A673 (cell line): ENCODE measurements around the gene ZSCAN18.

ENCODE experiments used
- EZH2 ChIP-seq: fragments of 200-600 bp; sonication (generic); IDR thresholded peaks from 2 replicates; pipeline ENCODE4 v1.6.1; 2017; ENCODE audit warnings: borderline replicate concordance, low read depth, mild to moderate bottlenecking, mixed read lengths, antibody characterized with exemption, low read length; ENCODE audit not compliant: poor library complexity, severe bottlenecking
- TF ChIP-seq, protein P1 (sequence below): fragments of 300-800, 200-600 bp; sonication (generic); conservative IDR thresholded peaks from 2 replicates; pipeline ENCODE4 v1.5.1; 2017; ENCODE audit warnings: low read depth, mild to moderate bottlenecking, antibody characterized with exemption, low read length, moderate library complexity, mixed read lengths

- TF ChIP-seq, protein P1, sequence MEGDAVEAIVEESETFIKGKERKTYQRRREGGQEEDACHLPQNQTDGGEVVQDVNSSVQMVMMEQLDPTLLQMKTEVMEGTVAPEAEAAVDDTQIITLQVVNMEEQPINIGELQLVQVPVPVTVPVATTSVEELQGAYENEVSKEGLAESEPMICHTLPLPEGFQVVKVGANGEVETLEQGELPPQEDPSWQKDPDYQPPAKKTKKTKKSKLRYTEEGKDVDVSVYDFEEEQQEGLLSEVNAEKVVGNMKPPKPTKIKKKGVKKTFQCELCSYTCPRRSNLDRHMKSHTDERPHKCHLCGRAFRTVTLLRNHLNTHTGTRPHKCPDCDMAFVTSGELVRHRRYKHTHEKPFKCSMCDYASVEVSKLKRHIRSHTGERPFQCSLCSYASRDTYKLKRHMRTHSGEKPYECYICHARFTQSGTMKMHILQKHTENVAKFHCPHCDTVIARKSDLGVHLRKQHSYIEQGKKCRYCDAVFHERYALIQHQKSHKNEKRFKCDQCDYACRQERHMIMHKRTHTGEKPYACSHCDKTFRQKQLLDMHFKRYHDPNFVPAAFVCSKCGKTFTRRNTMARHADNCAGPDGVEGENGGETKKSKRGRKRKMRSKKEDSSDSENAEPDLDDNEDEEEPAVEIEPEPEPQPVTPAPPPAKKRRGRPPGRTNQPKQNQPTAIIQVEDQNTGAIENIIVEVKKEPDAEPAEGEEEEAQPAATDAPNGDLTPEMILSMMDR = no peak
- no peak for TF ChIP-seq EZH2
Observed at GRCh38 chr19:58093071-58093470, 5.0 kb downstream of the ZSCAN18 start.
